Karpas-422 (cell line): ENCODE measurements around the gene JARID2. TPM values are rescaled to one million over a fixed set of nuclear protein-coding genes. Genes with fewer than 3 reads are reported as not detected.

Experiments
- DNase-seq: peaks from one replicate; pipeline ENCODE4 v3.0.0-alpha.2; 2015
- H2AFZ ChIP-seq: fragments of 200-600 bp; sonication (generic); 2 replicates; pipeline ENCODE4 v1.6.1; 2014; ENCODE audit warnings: antibody characterized with exemption, low read length, mixed read lengths
- H3K27ac ChIP-seq: fragments of 200-600 bp; sonication (generic); 2 replicates; pipeline ENCODE4 v1.5.1; 2014; ENCODE audit warnings: mild to moderate bottlenecking, low read length, moderate library complexity
- H3K27me3 ChIP-seq: fragments of 200-600 bp; sonication (generic); 2 replicates; pipeline ENCODE4 v1.6.1; 2014; ENCODE audit warnings: low read length, mixed read lengths
- H3K36me3 ChIP-seq: fragments of 200-600 bp; sonication (generic); 2 replicates; pipeline ENCODE4 v1.6.1; 2014; ENCODE audit warnings: low read length, mixed read lengths; ENCODE audit not compliant: insufficient read depth
- H3K4me1 ChIP-seq: fragments of 200-600 bp; sonication (generic); 2 replicates; pipeline ENCODE4 v1.6.1; 2014; ENCODE audit warnings: mild to moderate bottlenecking, low read length, mixed read lengths
- H3K4me2 ChIP-seq: fragments of 200-600 bp; sonication (generic); 2 replicates; pipeline ENCODE4 v1.6.1; 2014; ENCODE audit warnings: low read length, low read depth, mild to moderate bottlenecking; ENCODE audit not compliant: poor library complexity, severe bottlenecking
- H3K4me3 ChIP-seq: fragments of 200-600 bp; sonication (generic); 2 replicates; pipeline ENCODE4 v1.5.1; 2014; ENCODE audit warnings: mild to moderate bottlenecking, antibody characterized with exemption, low read length, mixed read lengths
- H3K79me2 ChIP-seq: fragments of 200-600 bp; sonication (generic); 2 replicates; pipeline ENCODE4 v1.6.1; 2014; ENCODE audit warnings: mild to moderate bottlenecking, low read length, mixed read lengths
- H3K9ac ChIP-seq: fragments of 200-600 bp; sonication (generic); 2 replicates; pipeline ENCODE4 v1.6.0; 2014; ENCODE audit warnings: low read length
- H3K9me2 ChIP-seq: fragments of 200-600 bp; sonication (generic), shearing (Covaris generic); replicated peaks from 2 replicates; pipeline ENCODE4 v1.6.0; 2014; ENCODE audit warnings: mild to moderate bottlenecking, low read length, moderate library complexity; ENCODE audit not compliant: insufficient read depth
- H3K9me3 ChIP-seq: fragments of 300-700, 200-600 bp; sonication (generic); 2 replicates; pipeline ENCODE4 v1.6.1; 2014; ENCODE audit warnings: low read length, mixed read lengths
- H4K20me1 ChIP-seq: fragments of 200-600 bp; sonication (generic); 2 replicates; pipeline ENCODE4 v1.6.1; 2014; ENCODE audit warnings: mild to moderate bottlenecking, antibody characterized with exemption, low read length, low read depth; ENCODE audit not compliant: insufficient read depth
- total RNA-seq: library from RNA; depleted of rRNA; stranded (reverse); fragments of >200 nt; shearing (Covaris generic); gene quantifications from 2 replicates; pipeline ENCODE4 v1.2.3, GENCODE V29; 2014; ENCODE audit warnings: low replicate concordance

Gene JARID2
- total RNA-seq, 1 experiment from 2014 or later = 2.8 TPM

DNA sequence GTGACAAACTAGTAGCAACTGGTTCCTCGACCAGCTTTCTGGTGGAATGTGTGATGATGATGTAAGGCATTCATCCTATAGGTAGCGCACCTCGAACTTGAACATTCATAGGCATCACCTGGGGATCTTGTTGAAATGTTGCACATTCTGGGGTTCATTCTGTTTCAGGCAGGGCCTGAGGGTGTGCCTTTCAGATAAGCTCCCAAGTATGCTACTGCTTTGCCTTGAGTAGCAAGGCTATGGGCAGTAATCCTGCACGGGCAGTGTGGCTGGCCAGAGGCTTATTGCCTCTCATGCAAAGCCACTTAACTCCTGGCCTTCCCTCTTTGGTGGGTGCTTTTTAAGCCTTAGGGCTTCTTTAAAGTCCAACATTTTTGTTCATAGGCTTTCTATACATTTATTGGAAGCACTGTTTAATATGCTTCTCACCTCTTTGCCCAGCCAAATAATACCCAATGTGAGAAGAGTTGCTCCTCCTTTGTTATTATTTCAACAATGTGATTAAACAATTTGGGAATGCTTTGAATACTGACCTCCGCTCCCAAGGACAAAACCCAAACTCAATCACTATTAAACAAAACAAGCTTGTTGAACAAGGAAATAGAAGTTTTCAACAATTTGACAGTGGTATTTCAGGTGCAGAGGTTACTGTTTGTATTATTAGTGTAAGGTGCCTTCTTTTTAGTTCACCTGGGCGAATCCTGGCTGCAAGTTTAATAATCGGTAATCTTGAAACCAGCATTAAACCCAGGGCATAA is 57.5 kb downstream of the JARID2 start:
- Histone ChIP-seq H3K27ac (no peak overlapping the region), H3K9me3 (no peaks in the 10 kb centered on the region), H3K4me1 (no peaks in the 10 kb centered on the region)

DNA sequence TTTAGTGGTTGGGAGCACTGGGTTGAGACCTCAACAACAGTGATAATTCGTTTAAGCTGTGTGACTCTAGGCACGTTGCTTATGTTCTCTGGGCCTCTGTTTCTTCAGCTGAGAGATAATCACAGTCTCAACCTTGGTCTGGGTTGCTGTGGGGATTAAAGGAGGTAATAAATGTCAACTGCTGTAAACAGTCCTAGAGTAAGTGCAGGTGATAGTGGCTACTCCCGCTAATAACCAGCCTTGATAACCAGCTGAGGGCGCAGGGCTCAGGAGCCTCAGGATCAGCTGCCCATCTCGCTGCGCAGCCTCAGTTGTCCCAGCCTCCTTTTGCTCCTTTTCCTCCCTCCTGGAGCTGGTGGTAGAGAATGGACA is 58.0 kb downstream of the JARID2 start:
- Histone ChIP-seq H3K79me2 (no peaks in the 10 kb centered on the region), H3K4me1 (no peaks in the 10 kb centered on the region), H3K9ac (no peak overlapping the region), H2AFZ (no peak overlapping the region), H3K4me2 (no peak overlapping the region), H3K36me3 (no peaks in the 10 kb centered on the region), H3K27me3 (no peaks in the 10 kb centered on the region), H4K20me1 (peaks cover 60% of the 10 kb centered on the region), H3K4me3 (no peak overlapping the region), H3K27ac (no peak overlapping the region), H3K9me2 (no peaks in the 10 kb centered on the region), H3K9me3 (no peaks in the 10 kb centered on the region)
- DNase-seq = no peak

More for the DNA sequence above, 57.5 kb downstream of the JARID2 start:
- no peaks in the 10 kb centered on the region for H3K27me3 ChIP-seq
- H3K4me2 ChIP-seq = no peak overlapping the region
- H3K9ac ChIP-seq = no peak overlapping the region
- H3K9me2 ChIP-seq = no peaks in the 10 kb centered on the region
- DNase-seq = no peak
- H3K79me2 ChIP-seq = no peaks in the 10 kb centered on the region
- H3K36me3 ChIP-seq = no peaks in the 10 kb centered on the region
- H4K20me1 ChIP-seq = peaks cover 54% of the 10 kb centered on the region
- H2AFZ ChIP-seq = no peak overlapping the region
- no peak overlapping the region for H3K4me3 ChIP-seq

DNA sequence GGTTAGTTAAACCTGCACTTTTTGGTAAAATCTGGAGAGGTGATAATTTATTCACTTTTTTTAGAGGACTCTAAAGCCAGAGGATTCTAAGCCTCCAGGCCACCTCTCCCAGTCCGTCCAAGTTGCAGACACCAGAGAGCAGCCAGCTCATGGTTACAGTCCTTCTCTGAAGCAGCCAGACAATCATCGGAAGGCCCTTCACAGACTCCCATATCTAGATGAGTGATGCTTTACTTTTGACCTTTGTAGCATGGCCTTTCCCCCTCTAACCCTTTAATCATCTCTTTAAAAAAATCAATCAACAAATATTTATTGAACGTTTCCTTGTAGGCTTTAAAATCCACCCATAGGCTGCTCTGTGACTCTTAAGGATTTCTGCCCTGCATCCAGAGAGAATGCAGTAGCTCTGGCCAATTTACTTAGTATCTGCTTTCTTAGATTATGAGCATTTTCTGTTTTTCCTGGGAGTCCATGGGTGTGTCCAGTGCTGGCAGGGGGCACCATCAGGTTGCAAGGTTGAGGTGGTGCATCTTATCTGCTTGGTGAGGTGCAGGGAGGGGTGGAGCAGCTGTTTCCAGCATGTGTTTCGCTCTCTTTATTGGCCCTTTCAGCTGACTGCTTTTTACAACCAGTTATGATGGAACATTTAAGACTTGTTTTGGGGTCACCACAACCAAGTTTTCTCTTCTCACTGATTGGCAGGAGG is 58.6 kb downstream of the JARID2 start:
- peaks cover 59% of the 10 kb centered on the region for H4K20me1 ChIP-seq
- no peaks in the 10 kb centered on the region for H3K27me3 ChIP-seq
- H3K27ac ChIP-seq = no peak overlapping the region
- H3K4me2 ChIP-seq = no peak overlapping the region
- H3K4me3 ChIP-seq = no peak overlapping the region
- DNase-seq = no peak
- H3K9me2 ChIP-seq = no peaks in the 10 kb centered on the region
- H3K9me3 ChIP-seq = no peaks in the 10 kb centered on the region
- no peak overlapping the region for H2AFZ ChIP-seq
- H3K79me2 ChIP-seq = no peaks in the 10 kb centered on the region
- no peaks in the 10 kb centered on the region for H3K36me3 ChIP-seq
- no peak overlapping the region for H3K9ac ChIP-seq
- H3K4me1 ChIP-seq = no peaks in the 10 kb centered on the region

DNA sequence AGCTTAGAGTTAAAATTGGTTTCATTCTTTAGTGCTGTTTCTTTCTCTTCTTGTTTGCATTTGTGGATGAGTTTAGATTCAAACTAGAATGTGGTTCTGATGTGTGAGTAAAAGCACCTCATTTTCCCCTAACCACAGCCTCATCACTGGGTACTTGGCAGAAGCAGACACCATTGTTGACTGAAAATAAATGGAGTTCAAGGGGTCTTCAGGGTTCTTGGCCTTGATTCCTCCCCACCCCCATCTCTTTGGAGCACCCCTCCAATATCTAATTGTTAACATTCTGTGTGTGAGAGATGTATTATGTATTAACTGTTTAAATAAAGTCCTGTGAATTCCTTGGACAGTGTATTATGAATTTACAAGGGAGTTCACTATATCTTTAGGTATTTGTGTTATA is 59.6 kb downstream of the JARID2 start:
- no peak for DNase-seq
- no peak overlapping the region for H3K4me3 ChIP-seq
- H3K4me2 ChIP-seq = no peak overlapping the region
- no peak overlapping the region for H3K9ac ChIP-seq
- no peak overlapping the region for H2AFZ ChIP-seq
- H3K79me2 ChIP-seq = no peaks in the 10 kb centered on the region
- no peaks in the 10 kb centered on the region for H3K9me2 ChIP-seq
- no peaks in the 10 kb centered on the region for H3K36me3 ChIP-seq
- no peaks in the 10 kb centered on the region for H3K27me3 ChIP-seq
- peaks cover 55% of the 10 kb centered on the region; the same call in 1 of the 2 replicates for H4K20me1 ChIP-seq
- H3K4me1 ChIP-seq = no peaks in the 10 kb centered on the region
- H3K9me3 ChIP-seq = no peaks in the 10 kb centered on the region
- no peak overlapping the region for H3K27ac ChIP-seq

DNA sequence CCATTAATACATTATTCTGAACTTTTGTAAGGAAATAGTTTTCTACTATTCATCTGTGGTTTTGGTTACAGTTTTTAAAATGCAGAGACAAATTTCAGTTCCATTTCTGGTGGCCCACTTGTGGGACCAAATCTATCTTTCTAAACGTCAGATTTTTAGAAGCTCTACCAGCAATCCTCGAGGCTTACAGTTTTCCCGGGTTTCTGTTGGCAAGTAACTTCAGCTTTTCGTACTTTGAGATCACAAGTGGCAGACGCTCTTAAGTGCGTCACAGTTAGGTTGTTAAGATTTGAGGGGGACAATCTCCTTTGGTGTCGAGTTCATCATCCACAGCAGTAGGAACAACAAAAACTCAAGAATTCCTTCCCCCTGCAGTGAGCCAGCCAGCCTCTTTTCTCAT is 60.0 kb downstream of the JARID2 start:
- no peak overlapping the region for H3K9ac ChIP-seq
- no peak overlapping the region for H3K27ac ChIP-seq
- H3K4me3 ChIP-seq = no peak overlapping the region
- H3K4me2 ChIP-seq = no peak overlapping the region
- no peaks in the 10 kb centered on the region for H3K27me3 ChIP-seq
- peaks cover 55% of the 10 kb centered on the region; the same call in 1 of the 2 replicates for H4K20me1 ChIP-seq
- no peak overlapping the region for H2AFZ ChIP-seq
- H3K36me3 ChIP-seq = no peaks in the 10 kb centered on the region
- no peak for DNase-seq
- H3K9me3 ChIP-seq = no peaks in the 10 kb centered on the region
- H3K79me2 ChIP-seq = no peaks in the 10 kb centered on the region
- no peaks in the 10 kb centered on the region for H3K4me1 ChIP-seq
- H3K9me2 ChIP-seq = no peaks in the 10 kb centered on the region

DNA sequence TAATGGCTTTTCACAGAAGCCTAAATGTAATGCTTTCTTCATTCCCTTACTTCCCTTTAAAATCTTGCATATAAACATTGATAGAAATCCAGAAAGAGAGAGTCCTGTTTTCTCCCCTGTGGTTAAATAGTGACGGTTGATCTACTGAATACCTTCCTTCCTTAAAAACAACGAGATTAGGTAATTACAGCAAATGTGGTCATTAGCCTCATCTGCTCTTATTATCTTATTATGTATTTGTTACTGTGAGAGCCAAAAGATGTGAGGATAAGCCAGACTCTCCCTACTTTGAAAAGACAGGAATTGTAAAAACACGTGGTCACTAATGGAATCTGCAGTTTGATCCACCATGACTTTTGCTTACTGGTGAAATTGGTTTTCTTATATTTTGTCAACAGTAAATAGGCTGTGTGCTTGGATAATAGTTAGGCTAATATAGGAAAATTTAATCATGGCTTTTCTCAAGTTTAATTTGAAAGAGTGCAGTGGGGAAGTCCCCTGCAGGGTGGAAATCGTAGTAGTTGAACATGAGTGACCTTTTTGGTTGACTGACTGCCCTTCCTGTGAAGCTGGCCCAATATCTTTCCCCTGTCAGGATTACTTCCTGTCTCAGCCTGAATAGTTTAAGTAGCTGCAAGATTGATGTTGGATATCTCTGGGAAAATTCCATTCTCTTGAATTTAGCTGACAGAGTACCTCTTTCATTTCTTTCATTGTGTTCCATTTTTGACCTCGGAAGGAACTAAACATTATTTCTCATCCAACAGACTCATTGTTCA is 62.8 kb downstream of the JARID2 start:
- Histone ChIP-seq H3K4me3 (no peak overlapping the region), H3K27me3 (no peaks in the 10 kb centered on the region), H3K79me2 (no peaks in the 10 kb centered on the region), H3K4me1 (peaks cover 12% of the 10 kb centered on the region), H3K9me2 (no peaks in the 10 kb centered on the region), H3K9me3 (no peaks in the 10 kb centered on the region), H4K20me1 (peaks cover 63% of the 10 kb centered on the region), H2AFZ (no peak overlapping the region), H3K9ac (no peak overlapping the region), H3K4me2 (no peak overlapping the region), H3K36me3 (no peaks in the 10 kb centered on the region), H3K27ac (no peak overlapping the region)
- DNase-seq = no peak

DNA sequence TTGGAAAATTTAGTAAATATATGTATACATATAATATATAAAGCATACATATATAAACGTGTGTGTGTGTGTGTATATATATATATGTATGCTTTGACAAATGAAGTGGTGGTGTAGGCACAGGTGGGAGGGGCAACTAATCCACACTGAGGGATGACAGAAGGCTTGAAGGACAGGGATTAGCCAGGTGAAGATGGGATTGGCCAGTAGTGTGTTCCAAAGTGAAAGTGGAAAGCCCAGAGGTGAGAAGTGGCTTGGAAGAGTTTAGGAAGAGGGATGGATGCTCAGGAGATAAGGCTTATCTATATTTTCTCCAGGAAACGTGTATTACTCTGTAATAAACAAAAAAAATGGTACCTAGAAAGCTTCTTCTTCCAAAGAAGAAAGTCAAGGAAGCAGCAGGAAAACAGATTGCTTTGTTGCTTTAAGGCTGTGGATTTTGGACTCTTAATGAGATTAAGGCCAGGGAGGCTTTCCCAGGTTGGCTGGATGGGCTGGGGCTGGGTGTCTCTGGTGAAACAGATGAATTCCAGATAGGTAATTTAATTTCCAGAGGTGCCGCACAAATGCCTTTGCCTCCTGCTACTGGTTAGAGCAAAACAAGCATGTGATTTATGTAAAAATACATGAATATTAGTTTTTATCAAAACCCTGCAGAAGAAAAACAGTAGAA is 63.9 kb downstream of the JARID2 start:
- no peak overlapping the region for H2AFZ ChIP-seq
- H3K4me2 ChIP-seq = no peak overlapping the region
- peaks cover 70% of the 10 kb centered on the region for H4K20me1 ChIP-seq
- H3K4me3 ChIP-seq = no peak overlapping the region
- no peak overlapping the region for H3K9ac ChIP-seq
- H3K79me2 ChIP-seq = no peaks in the 10 kb centered on the region
- peaks cover 17% of the 10 kb centered on the region for H3K4me1 ChIP-seq
- no peak overlapping the region for H3K27ac ChIP-seq
- H3K9me3 ChIP-seq = no peaks in the 10 kb centered on the region
- no peak for DNase-seq
- H3K9me2 ChIP-seq = no peaks in the 10 kb centered on the region
- no peaks in the 10 kb centered on the region for H3K27me3 ChIP-seq
- no peaks in the 10 kb centered on the region for H3K36me3 ChIP-seq

DNA sequence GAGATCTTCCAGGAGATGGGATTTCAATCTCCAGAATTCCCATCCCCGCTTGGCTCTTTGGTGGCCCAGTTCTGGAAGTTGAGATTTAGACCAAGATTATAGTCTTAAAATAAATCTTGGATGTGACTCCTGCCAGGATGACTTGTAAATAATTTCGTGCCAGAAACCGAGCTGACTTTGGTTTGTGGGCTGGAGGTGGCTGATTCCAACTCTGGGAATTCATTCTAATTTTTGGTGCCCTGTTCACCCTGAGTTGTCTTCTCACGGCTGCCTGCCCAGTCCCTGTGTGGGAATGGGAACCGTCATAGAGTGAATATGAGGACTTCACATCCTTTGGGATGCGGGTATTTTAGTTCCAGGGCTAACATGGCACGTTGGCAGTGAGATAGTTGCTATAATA is 64.8 kb downstream of the JARID2 start:
- no peaks in the 10 kb centered on the region for H3K9me2 ChIP-seq
- peaks cover 17% of the 10 kb centered on the region for H3K4me1 ChIP-seq
- H2AFZ ChIP-seq = no peak overlapping the region
- no peaks in the 10 kb centered on the region for H3K9me3 ChIP-seq
- no peak for DNase-seq
- H3K4me2 ChIP-seq = no peak overlapping the region
- no peak overlapping the region for H3K27ac ChIP-seq
- H3K27me3 ChIP-seq = no peaks in the 10 kb centered on the region
- no peaks in the 10 kb centered on the region for H3K36me3 ChIP-seq
- no peaks in the 10 kb centered on the region for H3K79me2 ChIP-seq
- H3K4me3 ChIP-seq = no peak overlapping the region
- H3K9ac ChIP-seq = no peak overlapping the region
- peaks cover 73% of the 10 kb centered on the region for H4K20me1 ChIP-seq
